Endothelial cell (in vitro differentiated cells): ENCODE measurements around the gene ZNF576. TPM values are rescaled to one million over a fixed set of nuclear protein-coding genes. Genes with fewer than 3 reads are reported as not detected.

ENCODE experiments used
- DNase-seq: peaks from one replicate; pipeline ENCODE4 v3.0.0; 2021; ENCODE audit warnings: low spot score
- H3K27ac Mint-ChIP-seq: one replicate; pipeline ENCODE4 v1.8.0; 2021; ENCODE audit warnings: mixed read lengths, inconsistent platforms; ENCODE audit not compliant: unreplicated experiment
- H3K27me3 Mint-ChIP-seq: one replicate; pipeline ENCODE4 v1.8.0; 2021; ENCODE audit warnings: mild to moderate bottlenecking, moderate library complexity, mixed read lengths, inconsistent platforms; ENCODE audit not compliant: unreplicated experiment
- H3K36me3 Mint-ChIP-seq: one replicate; pipeline ENCODE4 v1.8.0; 2021; ENCODE audit warnings: mild to moderate bottlenecking, low read depth, mixed read lengths, inconsistent platforms; ENCODE audit not compliant: unreplicated experiment
- H3K4me1 Mint-ChIP-seq: one replicate; pipeline ENCODE4 v1.8.0; 2021; ENCODE audit warnings: mild to moderate bottlenecking, mixed read lengths, inconsistent platforms; ENCODE audit not compliant: unreplicated experiment
- H3K4me3 Mint-ChIP-seq: one replicate; pipeline ENCODE4 v1.8.0; 2021; ENCODE audit warnings: mild to moderate bottlenecking, mixed read lengths, inconsistent platforms; ENCODE audit not compliant: unreplicated experiment
- H3K9me3 Mint-ChIP-seq: one replicate; pipeline ENCODE4 v1.8.0; 2021; ENCODE audit warnings: mixed read lengths, inconsistent platforms; ENCODE audit not compliant: unreplicated experiment
- CTCF ChIP-seq: fragments of 200-600 bp; sonication (generic); IDR thresholded peaks from one replicate; pipeline ENCODE4 v1.5.0; 2021; ENCODE audit warnings: antibody characterized with exemption; ENCODE audit not compliant: unreplicated experiment
- total RNA-seq: library from RNA; stranded (reverse); fragmentation: NEBNext Ultra II Directional; extraction: Animal tissue kit (Norgen Biotek cat#: 25700); gene quantifications from one replicate; pipeline ENCODE4 v1.2.1, GENCODE V29; 2021; ENCODE audit not compliant: unreplicated experiment

Gene ZNF576
- total RNA-seq, 1 donor from 2014 or later, result 10.7 TPM

- Mint-ChIP-seq H3K4me1 (peaks cover 21% of the 10 kb centered on the region), H3K36me3 (peaks cover 31% of the 10 kb centered on the region), H3K9me3 (no peaks in the 10 kb centered on the region), H3K4me3 (no peak overlapping the region), H3K27ac (no peak overlapping the region), H3K27me3 (peaks cover 7% of the 10 kb centered on the region)
- no peak for TF ChIP-seq CTCF
- DNase-seq, result no peak
Measured at GRCh38 chr19:43616306-43616705, 19.9 kb downstream of the ZNF576 start.

GRCh38 chr19:43616954-43617353 lies 20.6 kb downstream of the ZNF576 start:
- Mint-ChIP-seq H3K9me3 (no peaks in the 10 kb centered on the region), H3K27ac (no peak overlapping the region), H3K4me3 (no peak overlapping the region), H3K27me3 (peaks cover 7% of the 10 kb centered on the region), H3K36me3 (peaks cover 29% of the 10 kb centered on the region), H3K4me1 (peaks cover 15% of the 10 kb centered on the region)
- DNase-seq, result no peak
- no peak for TF ChIP-seq CTCF

- TF ChIP-seq CTCF, result no peak
- Mint-ChIP-seq H3K27me3 (peaks cover 9% of the 10 kb centered on the region), H3K9me3 (no peaks in the 10 kb centered on the region), H3K4me1 (peaks cover 13% of the 10 kb centered on the region), H3K36me3 (peaks cover 11% of the 10 kb centered on the region), H3K4me3 (peak overlapping the region; percentile 94), H3K27ac (peak overlapping the region; percentile 92)
- peak; percentile 35 for DNase-seq
Measured at GRCh38 chr19:43618921-43619261, 22.5 kb downstream of the ZNF576 start.

GRCh38 chr19:43619262-43620060 lies 23.1 kb downstream of the ZNF576 start, which contains the start of gene ZNF428:
Gene ZNF428, minus strand, starts transcription at chr19:43619629. Its CDS starts 5,325 bp downstream, at chr19:43614304.
- peak within 1 kb of the TSS; percentile 92 for H3K27ac Mint-ChIP-seq
- peaks cover 13% of the 10 kb centered on the region for H3K4me1 Mint-ChIP-seq
- peaks cover 12% of the 10 kb centered on the region for H3K36me3 Mint-ChIP-seq
- H3K9me3 Mint-ChIP-seq, result no peaks in the 10 kb centered on the region
- H3K27me3 Mint-ChIP-seq, result peaks cover 10% of the 10 kb centered on the region
- TF ChIP-seq CTCF, result no peak
- DNase-seq, result peak; percentile 84
- peak within 1 kb of the TSS; percentile 94 for H3K4me3 Mint-ChIP-seq
